Neural cell (in vitro differentiated cells): Measurements from ENCODE around the gene IL1RAP.

Experiments used
- EP300 ChIP-seq: fragments of 450-650 bp; conservative IDR thresholded peaks from 2 replicates; pipeline ENCODE4 v1.6.1; 2014; ENCODE audit warnings: antibody characterized with exemption, mild to moderate bottlenecking, moderate library complexity; ENCODE audit not compliant: poor library complexity, severe bottlenecking
- EZH2 ChIP-seq: fragments of 200-600, 300-800 bp; shearing (Covaris generic), sonication (generic); IDR thresholded peaks from 2 replicates; pipeline ENCODE4 v1.6.1; 2014; ENCODE audit warnings: antibody characterized with exemption, low read length, borderline replicate concordance, mild to moderate bottlenecking; ENCODE audit not compliant: insufficient read depth, poor library complexity, severe bottlenecking
- MXI1 ChIP-seq: fragments of 450-650 bp; conservative IDR thresholded peaks from 2 replicates; pipeline ENCODE4 v1.6.1; 2014; ENCODE audit warnings: antibody characterized with exemption, mild to moderate bottlenecking; ENCODE audit not compliant: poor library complexity, severe bottlenecking
- POLR2AphosphoS5 ChIP-seq: IDR thresholded peaks from 2 replicates; pipeline ENCODE4 v1.6.1; 2012
- RAD21 ChIP-seq: fragments of 450-650 bp; conservative IDR thresholded peaks from 2 replicates; pipeline ENCODE4 v1.6.1; 2014; ENCODE audit warnings: antibody characterized with exemption, mild to moderate bottlenecking, moderate library complexity
- REST ChIP-seq: IDR thresholded peaks from 2 replicates; pipeline ENCODE4 v1.6.1; 2012; ENCODE audit warnings: borderline replicate concordance
- SMC3 ChIP-seq: fragments of 450-650 bp; conservative IDR thresholded peaks from 2 replicates; pipeline ENCODE4 v1.6.1; 2014; ENCODE audit warnings: antibody characterized with exemption, mild to moderate bottlenecking, moderate library complexity; ENCODE audit not compliant: poor library complexity
- TAF1 ChIP-seq: IDR thresholded peaks from 2 replicates; pipeline ENCODE4 v1.6.1; 2012; ENCODE audit warnings: low read depth
- TF ChIP-seq, protein P1 (sequence below): fragments of 450-650 bp; IDR thresholded peaks from 2 replicates; pipeline ENCODE4 v1.5.1; 2014; ENCODE audit warnings: antibody characterized with exemption, mild to moderate bottlenecking, moderate library complexity; ENCODE audit not compliant: poor library complexity, severe bottlenecking

DNA sequence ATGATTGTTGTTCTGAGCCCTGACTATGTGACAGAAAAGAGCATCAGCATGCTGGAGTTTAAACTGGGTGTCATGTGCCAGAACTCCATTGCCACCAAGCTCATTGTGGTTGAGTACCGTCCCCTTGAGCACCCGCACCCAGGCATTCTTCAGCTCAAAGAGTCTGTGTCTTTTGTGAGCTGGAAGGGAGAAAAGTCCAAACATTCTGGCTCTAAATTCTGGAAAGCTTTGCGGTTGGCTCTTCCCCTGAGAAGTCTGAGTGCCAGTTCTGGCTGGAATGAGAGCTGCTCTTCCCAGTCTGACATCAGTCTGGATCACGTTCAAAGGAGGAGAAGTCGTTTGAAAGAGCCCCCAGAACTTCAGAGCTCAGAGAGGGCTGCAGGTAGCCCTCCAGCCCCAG lies 142.0 kb downstream of the IL1RAP start:
- TF ChIP-seq, protein P1, sequence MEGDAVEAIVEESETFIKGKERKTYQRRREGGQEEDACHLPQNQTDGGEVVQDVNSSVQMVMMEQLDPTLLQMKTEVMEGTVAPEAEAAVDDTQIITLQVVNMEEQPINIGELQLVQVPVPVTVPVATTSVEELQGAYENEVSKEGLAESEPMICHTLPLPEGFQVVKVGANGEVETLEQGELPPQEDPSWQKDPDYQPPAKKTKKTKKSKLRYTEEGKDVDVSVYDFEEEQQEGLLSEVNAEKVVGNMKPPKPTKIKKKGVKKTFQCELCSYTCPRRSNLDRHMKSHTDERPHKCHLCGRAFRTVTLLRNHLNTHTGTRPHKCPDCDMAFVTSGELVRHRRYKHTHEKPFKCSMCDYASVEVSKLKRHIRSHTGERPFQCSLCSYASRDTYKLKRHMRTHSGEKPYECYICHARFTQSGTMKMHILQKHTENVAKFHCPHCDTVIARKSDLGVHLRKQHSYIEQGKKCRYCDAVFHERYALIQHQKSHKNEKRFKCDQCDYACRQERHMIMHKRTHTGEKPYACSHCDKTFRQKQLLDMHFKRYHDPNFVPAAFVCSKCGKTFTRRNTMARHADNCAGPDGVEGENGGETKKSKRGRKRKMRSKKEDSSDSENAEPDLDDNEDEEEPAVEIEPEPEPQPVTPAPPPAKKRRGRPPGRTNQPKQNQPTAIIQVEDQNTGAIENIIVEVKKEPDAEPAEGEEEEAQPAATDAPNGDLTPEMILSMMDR = no peak
- TF ChIP-seq EP300 = no peak
- no peak for TF ChIP-seq RAD21
- no peak for TF ChIP-seq EZH2
- TF ChIP-seq POLR2AphosphoS5 = no peak
- no peak for TF ChIP-seq REST
- no peak for TF ChIP-seq TAF1
- no peak for TF ChIP-seq MXI1
- TF ChIP-seq SMC3 = no peak
